GM21447 (cell line): ENCODE measurements around the gene SMAP1.

Experiments used
- ATAC-seq: cut with Tn5 transposase; IDR thresholded peaks from one replicate; pipeline ENCODE4 v1.9.1; 2021; ENCODE audit not compliant: unreplicated experiment

SMAP1 gene

DNA sequence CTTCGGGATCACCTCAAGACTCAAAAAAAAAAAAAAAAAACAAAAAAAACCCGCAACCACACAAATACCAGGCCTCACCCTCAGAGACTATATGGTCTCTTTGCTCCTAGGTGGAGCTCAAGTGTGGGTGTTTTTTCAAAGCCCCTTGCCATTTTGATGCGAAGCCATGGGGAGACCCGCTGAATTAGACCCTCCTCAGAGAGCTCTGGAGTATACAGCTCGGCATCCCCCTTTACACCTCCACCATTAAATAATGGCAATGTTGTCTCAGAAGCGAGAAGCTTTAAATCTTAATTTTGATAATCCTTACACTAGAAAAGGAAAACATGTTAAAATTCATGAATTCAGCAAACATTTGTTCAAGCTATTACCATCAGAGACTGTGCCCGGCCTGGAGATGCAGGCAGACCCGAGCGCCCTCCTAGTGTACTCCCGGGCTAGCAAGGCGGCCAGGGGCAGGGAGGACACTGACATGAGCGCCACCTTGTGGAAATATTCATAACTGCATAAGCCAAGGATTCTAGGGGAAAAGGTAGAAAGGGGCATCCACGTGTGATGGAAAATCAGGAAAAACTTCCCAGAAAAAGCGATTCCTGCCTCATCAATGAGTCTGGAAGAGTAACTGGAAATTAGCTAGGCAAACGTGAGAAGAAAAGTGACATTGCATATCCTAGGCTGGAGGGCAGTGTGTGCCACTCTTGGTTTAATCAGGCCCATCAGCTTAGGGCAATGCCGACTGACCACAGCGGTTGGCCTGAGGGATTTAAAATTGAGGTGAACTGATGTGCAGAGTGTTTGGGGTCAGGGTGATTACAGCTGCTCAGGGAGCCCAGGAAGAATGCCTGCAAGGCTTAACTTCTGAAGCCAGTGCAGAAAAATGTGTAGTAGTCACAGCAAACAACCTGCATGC, 216.6 kb downstream of the SMAP1 start:
- ATAC-seq: peak; percentile 81

DNA sequence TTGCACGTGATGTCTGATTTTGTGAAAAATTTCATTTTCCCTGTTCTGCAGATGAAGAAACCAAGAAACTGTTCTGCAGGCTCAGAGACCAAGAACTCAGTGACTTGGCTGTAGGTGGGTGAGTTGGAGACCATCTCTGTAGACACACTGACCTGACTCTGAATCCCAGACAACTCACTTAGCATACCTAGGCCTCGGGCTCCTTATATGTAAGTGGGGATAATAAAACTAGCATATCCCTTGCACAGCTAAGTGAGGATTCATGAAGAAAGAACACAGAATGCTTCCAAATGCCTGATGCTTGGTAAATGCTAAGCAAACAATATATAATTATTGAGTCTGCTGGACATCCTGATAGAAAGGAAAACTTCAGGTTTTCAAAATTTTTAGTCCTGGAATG, 218.4 kb downstream of the SMAP1 start:
- no peak for ATAC-seq

DNA sequence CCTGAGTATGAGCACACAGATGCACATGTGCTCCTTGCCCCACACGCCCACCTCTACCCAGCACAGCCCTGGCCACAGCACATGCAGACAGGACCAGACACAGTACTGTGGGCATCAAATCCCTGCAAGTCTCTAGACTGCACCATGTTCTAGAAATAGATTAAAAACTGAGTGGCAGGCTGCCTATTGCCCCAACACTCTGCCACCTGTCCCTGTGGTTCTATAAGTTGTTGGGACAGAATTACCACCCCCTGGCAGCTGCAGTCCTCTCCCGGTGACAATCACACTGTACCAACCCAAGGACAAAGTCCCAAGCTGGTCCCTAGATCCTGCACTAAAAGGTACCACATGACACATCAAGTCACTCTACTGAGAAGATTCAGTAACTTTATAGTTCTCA, 219.0 kb downstream of the SMAP1 start:
- no peak for ATAC-seq

DNA sequence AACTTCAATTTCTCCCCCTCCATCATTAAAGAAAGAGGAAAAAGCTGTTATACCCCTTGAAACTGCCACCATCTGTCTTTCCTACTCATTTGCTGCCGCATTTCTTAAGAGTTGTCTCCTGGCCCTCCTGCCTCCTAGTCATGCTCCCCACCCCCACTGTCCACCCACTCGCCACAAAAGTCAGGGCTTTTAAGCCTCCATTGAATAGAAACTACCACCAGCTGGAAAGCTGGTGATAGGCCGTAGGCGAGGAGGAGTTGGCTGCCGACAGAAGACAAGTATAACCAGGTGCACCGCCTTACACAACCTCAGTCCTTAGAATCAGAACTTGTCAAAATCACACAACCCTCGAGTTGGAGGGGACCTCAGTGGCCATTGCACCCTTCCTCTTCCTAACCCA, 221.6 kb downstream of the SMAP1 start:
- no peak for ATAC-seq

DNA sequence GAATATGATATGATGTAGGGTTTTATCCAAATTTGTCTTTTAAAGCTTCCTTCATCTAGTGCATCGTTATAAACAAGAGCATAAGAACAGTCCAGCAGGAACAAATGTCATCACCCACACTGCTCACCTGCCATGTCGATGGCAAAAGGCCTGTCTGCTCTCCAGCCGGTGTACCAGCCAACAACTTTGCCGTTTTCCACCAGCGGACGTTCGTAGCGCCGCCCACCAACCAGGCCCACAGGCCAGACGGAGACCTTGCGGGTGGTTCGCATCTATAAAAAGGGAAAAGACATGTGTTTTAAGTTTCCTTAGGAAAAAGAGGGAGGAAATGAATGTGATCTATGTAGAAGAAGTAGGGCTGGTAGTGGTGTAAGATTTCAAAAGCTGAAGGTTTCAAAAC, 226.3 kb downstream of the SMAP1 start:
- no peak for ATAC-seq

DNA sequence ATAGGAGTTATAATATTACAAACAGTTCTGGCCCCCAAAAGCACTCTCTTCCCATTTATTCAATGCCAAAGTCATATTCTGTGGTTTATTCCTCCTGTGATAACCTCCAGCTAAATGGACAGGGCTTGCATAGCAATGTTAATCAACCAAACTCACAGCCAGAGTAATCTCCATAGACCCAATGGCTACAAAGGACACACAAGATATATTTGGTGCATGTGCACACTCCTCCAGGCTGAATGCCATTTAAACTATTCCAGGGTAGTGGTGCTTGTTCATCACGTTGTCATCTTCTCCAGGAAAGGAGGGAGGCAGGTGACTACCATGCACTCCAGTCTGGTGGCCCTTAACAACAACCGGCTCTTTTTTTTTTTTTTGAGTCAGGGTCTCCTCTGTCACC, 232.4 kb downstream of the SMAP1 start:
- ATAC-seq: no peak

DNA sequence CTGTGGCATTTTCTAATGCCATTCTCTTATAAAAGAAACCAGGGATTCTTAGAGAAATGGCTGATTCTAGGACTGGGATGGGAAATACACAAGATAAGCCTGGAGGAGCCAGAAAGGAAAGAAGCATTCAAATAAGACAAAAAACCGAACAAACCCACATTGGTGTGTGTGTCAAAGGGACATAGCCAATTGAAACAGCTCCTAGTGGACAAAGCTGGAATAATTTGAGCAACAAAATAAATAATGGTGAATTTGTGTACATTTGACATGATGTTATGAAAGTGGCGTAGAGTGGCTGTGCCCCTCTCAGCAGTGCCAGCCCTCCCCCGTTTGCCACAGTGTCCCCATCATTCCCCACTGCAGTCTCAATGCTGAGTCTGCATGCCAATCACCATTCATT, 233.6 kb downstream of the SMAP1 start:
- no peak for ATAC-seq

DNA sequence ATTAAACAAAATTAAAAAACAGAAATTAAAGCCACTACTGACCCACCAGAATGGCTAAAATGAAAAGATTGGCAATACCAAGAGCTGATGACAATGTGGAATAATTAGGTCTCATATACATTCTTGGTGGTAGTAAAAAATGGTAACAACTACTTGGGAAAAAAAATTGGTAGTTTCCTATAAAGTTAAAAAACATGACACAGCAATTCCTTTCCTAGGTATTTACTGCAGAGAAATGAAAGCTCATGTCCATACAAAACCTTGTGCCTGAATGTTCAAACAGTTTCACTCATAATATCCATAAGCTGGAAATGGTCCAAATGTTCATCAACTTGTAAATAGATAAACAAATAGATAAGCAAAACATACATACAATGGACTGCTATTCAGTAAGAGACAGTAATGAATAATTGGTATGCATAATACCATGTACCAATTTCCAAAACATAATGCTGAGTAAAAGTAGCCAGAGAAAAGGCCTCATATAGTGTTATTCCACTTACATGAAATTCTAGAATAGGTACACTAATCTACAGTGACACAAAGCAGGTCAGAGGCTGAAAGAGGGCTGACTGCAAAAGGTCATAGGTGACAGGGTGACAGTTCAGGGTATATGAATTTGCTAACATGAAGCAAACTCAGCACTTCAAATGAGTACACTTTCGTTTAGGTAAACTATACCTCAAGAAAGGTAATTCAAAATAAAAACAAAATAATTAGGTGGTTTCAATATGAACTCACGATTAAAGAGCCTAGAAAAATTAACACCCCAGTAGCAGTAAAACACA, 236.2 kb downstream of the SMAP1 start:
- no peak for ATAC-seq

DNA sequence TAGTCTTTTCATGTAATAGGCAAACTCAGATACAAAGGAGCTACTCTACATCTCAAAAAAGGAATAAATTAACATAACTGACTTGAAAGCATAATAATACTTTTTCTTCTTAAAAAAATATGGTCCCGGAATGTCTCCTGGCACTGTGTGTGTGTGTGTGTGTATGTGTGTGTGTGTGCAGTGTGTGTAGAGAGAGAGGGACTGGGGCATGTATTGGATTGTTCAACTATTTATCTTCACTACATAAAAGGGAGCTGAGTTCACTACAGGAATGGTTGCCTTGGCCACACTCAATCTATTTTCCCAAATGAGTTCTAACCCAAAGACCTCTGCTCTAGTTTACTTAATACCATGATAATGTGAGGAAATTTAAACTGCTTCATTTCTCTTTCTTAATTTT, 238.1 kb downstream of the SMAP1 start:
- no peak for ATAC-seq
